Ovary (tissue), 3 donors: ENCODE results near the gene ECHDC1.

ENCODE experiments used
- POLR2A ChIP-seq: fragments of 450-650 bp; IDR thresholded peaks from one replicate; pipeline ENCODE4 v1.6.1; 2017; ENCODE audit warnings: antibody characterized with exemption, mild to moderate bottlenecking, moderate library complexity
- TF ChIP-seq, protein P1 (sequence below), 3 donors: fragments of 450-650 bp in 2 of 3; fragments of 200-600 bp in 1 of 3; IDR thresholded peaks; one replicate each; pipeline versions ENCODE4 v1.5.1 to v1.8.0; 2016 to 2022; ENCODE audit warnings: antibody characterized with exemption in 3 of 3, mild to moderate bottlenecking in 1 of 3
- donor health status: DM: no; HTN: no; CAD: no.

DNA sequence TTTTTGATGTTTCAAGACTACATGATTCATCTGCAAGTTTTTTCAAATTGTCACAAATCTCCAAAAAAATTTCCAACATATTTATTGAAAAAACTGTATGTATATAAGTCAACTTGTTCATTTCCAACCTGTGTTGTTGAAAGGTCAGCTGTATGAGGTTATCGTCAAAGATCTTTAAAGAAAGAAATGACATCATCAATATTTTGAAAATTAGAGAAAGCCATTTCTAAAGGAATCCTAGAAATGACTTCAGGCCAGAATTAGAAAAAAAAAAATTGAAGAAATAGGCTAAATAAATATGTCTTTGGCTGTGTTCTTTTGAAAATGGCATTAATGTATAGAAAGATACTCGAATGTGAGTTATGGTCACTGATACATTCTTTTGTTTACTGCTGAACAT is 69.9 kb downstream of the ECHDC1 start:
- TF ChIP-seq, protein P1, sequence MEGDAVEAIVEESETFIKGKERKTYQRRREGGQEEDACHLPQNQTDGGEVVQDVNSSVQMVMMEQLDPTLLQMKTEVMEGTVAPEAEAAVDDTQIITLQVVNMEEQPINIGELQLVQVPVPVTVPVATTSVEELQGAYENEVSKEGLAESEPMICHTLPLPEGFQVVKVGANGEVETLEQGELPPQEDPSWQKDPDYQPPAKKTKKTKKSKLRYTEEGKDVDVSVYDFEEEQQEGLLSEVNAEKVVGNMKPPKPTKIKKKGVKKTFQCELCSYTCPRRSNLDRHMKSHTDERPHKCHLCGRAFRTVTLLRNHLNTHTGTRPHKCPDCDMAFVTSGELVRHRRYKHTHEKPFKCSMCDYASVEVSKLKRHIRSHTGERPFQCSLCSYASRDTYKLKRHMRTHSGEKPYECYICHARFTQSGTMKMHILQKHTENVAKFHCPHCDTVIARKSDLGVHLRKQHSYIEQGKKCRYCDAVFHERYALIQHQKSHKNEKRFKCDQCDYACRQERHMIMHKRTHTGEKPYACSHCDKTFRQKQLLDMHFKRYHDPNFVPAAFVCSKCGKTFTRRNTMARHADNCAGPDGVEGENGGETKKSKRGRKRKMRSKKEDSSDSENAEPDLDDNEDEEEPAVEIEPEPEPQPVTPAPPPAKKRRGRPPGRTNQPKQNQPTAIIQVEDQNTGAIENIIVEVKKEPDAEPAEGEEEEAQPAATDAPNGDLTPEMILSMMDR (IDR thresholded peaks at IDR 0.05): no peak
- no peak for TF ChIP-seq POLR2A
